Fibroblast of mammary gland (primary cell): ENCODE results near the gene ADAMTS13.

Experiments
- DNase-seq: peaks from one replicate; pipeline ENCODE4 v3.0.0-alpha.2; 2010; ENCODE audit warnings: low read depth
- H3K4me3 ChIP-seq: 2 replicates; pipeline ENCODE4 v1.5.1; 2011; ENCODE audit warnings: low read depth, mild to moderate bottlenecking, low read length, moderate library complexity; ENCODE audit not compliant: control insufficient read depth
- TF ChIP-seq, protein P1 (sequence below): conservative IDR thresholded peaks from 2 replicates; pipeline ENCODE4 v1.5.1; 2011; ENCODE audit warnings: low read depth, low read length, inconsistent platforms; ENCODE audit not compliant: control insufficient read depth, insufficient read depth

Gene ADAMTS13

DNA sequence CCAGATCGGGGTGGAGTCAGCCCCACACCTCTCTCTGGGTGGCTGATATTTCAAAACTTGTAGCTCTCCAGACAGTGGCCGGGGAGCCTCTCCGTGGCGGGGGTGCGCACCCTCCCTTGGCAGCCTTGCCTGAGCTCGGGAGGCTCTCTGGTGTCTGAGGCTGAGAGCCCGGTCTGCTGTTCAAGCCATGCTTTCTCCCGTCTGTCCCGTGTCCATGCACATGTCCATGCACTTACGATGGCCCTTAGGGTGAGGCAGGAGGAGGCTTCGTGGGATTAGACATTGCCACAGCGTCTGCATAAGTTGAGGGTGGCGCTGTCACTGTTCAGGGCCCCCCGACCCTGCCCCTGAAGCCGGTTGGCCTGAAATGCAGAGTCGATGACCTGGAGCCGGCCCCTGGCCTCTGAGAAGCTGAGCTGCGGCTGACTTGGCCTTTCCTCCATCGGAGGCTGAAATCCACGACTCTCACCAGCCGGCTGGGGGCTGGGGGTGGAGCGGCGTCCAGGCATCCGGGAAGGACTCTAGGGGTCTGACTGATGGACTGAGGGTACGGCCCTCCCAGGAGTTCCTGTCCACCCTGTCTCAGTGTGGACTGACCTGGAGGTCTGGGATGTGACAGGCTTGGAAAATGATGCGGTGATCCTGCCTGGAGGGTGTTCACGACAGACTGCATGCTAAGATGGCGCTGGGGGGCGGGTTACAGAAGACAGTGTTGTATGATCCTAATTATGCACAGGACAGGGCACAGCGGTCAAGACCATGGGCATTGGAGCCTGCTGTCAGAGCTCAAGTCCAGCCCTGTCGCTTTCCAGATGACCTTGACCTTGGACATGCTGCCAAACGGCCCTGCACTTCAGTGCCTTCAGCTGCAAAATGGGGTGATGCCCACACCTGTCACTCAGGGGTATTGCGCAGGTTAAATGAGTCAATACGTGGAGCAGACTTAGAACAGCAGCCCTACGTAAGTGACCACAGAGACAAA, 75.0 kb downstream of the ADAMTS13 start:
- TF ChIP-seq, protein P1, sequence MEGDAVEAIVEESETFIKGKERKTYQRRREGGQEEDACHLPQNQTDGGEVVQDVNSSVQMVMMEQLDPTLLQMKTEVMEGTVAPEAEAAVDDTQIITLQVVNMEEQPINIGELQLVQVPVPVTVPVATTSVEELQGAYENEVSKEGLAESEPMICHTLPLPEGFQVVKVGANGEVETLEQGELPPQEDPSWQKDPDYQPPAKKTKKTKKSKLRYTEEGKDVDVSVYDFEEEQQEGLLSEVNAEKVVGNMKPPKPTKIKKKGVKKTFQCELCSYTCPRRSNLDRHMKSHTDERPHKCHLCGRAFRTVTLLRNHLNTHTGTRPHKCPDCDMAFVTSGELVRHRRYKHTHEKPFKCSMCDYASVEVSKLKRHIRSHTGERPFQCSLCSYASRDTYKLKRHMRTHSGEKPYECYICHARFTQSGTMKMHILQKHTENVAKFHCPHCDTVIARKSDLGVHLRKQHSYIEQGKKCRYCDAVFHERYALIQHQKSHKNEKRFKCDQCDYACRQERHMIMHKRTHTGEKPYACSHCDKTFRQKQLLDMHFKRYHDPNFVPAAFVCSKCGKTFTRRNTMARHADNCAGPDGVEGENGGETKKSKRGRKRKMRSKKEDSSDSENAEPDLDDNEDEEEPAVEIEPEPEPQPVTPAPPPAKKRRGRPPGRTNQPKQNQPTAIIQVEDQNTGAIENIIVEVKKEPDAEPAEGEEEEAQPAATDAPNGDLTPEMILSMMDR: no peak
- no peak for DNase-seq
- no peak overlapping the region for H3K4me3 ChIP-seq

DNA sequence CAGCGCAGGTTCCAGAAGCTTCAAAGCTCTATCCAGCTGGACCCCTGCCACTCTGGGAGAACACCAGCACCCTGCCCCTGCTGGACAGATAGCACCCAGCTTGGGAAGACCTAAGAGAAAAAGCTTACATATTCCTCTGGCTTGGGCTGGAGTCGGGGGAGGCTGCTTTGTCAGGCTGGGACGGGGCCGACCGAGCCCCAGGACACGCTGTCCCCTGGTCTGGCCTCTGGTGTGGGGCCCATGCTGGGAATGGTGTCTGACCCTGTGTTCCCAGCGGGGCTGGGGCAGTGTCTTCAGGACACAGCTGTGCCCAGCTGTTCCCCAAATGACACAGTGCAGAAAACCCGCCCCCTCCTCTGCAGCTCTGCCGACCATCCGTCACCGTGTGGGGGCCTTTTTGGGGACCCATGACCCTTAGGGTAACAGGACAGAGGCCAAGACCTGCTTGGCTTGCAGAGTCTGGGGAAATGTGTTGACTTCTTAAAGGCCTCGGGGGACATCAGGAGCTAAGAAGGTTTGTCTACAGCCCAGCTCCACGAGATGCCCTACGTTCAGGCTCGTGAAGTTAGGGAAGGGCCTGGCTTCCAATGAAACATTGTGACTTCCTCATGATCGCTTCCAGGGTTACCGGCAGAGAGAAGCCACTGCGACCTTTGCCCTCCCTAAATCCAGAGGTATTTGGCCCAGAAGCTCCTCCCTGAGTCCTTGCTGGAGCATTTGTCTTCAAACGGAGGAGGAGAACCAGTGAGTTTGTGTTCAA, 77.1 kb downstream of the ADAMTS13 start:
- TF ChIP-seq, protein P1: no peak

DNA sequence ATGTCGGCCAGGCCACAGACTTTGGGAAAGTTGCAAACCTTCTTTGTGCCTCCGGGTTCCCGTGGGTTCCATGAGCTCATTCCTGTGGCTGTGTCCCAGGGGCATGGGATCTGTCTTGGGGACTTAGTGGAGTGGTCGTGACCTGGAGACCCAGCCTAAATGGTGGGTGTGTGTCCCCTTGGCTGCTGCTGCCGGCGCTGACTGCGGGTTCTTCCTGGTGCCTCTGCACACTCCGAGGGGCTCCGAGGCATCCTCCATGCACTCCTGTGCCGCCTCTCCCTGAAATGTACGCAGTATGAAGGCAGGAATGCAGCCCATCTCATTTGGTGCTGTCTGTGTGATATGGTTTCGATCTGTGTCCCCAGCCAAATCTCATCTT, 77.7 kb downstream of the ADAMTS13 start:
- TF ChIP-seq, protein P1: no peak
- H3K4me3 ChIP-seq: no peak overlapping the region
- no peak for DNase-seq

More for the DNA sequence above, 77.1 kb downstream of the ADAMTS13 start:
- no peak for DNase-seq
- H3K4me3 ChIP-seq: no peak overlapping the region

DNA sequence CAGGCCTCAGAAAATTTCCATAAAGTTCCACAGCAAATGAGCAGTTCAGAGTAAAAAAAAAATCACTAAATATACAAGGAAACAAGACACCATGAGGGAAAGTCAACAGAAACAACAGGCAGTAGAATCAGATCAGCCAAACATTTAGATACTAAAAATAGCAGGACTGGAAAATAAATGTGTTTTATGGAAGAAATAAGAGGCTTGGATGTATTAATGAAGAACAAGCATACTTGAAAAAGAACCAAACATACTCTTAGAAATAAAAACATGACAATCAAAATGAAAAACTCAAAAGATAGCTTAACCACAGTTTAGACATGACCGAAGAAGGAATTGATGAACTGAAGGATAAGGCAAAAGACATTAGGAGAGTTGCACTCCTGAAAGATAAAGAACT, 79.9 kb downstream of the ADAMTS13 start:
- TF ChIP-seq, protein P1: no peak
- H3K4me3 ChIP-seq: no peak overlapping the region
- no peak for DNase-seq

DNA sequence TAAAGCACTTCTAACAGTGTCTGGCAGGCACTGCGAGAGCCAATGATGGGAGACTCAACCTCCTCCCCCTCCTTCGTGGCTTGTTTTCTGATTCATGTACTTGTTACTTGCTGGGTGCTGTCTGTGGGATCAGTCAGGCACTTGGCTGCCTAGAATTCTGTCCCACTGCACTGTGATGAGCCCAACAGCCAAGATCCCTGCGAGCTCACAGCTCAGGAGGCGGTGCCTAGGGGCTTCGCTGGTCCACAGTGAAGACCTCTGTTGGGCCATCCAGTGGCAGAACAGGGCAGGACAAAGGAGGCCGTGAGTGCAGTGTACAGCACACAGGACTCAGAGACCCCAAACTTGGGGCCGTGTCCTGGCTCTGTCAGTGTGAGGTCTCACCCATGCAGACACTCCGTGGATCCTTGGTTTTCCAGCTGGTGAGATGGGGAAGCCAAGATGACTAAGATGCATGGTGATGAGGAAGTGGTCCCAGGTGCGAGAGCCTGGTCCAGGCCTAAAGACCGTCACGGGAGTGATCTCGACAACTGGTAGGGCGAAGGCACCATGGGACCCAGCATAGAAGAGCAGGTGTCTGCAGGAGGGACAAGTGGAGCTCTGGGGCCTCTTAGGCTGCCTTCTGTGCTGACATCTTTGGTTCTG, 83.1 kb downstream of the ADAMTS13 start:
- TF ChIP-seq, protein P1: no peak
- H3K4me3 ChIP-seq: no peak overlapping the region
- peak; percentile 65 for DNase-seq

DNA sequence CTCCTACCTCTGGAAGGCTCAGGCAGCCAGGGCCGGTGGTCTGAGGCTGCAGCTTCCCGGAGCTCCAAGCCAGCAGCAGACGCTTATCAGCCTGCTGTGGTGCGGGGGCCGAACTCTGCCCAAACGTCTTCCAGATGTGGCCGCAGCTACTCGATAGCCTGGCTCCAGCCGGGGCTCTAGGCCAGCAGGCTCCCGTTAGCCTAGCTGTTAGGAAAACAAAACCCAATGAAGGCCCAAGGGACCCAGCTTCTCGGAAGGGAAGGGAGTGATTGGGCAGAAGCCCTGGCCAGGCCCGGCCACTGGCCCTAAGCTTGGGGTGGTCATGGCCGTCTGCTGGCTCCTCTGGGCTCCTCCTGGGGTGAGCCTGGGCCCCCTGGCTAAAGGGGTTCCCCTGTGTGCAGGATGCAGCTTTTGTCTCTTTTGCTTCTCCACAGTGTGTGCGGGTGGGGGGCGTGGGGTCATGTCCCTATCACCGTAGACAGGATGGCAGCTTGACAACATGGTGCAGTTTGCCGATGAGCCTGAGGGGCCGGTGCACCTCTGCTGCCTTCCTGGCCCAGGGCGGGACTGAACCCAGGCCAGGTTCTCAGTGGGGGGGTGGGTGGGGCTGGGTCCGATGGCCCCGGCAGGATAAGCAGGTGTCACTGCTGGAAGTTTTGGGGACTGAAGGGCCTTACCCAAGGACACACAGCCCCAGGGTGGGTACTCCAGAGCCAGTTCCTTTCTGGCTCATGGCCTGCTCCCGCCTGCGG, 83.9 kb downstream of the ADAMTS13 start:
- no peak overlapping the region for H3K4me3 ChIP-seq
- TF ChIP-seq, protein P1: no peak
- peak; percentile 91 for DNase-seq
